HCT116 (cell line): ENCODE measurements around the gene DNAH10. TPM values are rescaled to one million over a fixed set of nuclear protein-coding genes. Genes with fewer than 3 reads are reported as not detected.

Experiments used
- ATAC-seq: fragments of 200-7000 bp; cut with Tn5 transposase; 2 replicates; pipeline ENCODE4 v1.9.1; 2020; ENCODE audit warnings: mild to moderate bottlenecking, moderate library complexity
- BruUV-seq: library from RNA; stranded (reverse); fragments of 400-500 nt; replicated peaks from 2 replicates; lab custom pipeline; 2021; lab: Mats Ljungman, UMichigan
- CTCF ChIA-PET: fragments of 300-600 bp; sonication (Branson Sonifier 250); formaldehyde crosslinking; loops from one replicate; lab custom pipeline; 2021; ENCODE audit warnings: antibody characterized with exemption; lab: Charles Lee
- POLR2A ChIA-PET: fragments of 300-600, 350-600 bp; sonication (Branson Sonifier 250); formaldehyde crosslinking; loops from one replicate; lab custom pipeline; 2021; ENCODE audit warnings: antibody characterized with exemption; lab: Charles Lee
- RAD21 ChIA-PET, 2 experiments: fragments of 300-600 bp; sonication (Branson Sonifier 250); formaldehyde crosslinking; loops; one replicate each; lab custom pipeline; 2023; ENCODE audit warnings: low total read pairs in 2 of 2; ENCODE audit not compliant: uncharacterized antibody in 2 of 2, unreplicated experiment in 2 of 2, low non-redundant PET in 1 of 2; lab: Charles Lee
- DNase-seq: peaks from one replicate; pipeline ENCODE4 v3.0.0-alpha.2; 2010; ENCODE audit warnings: low read depth, low spot score
- H2AFZ ChIP-seq: fragments of 200-600 bp; shearing (Covaris generic), sonication (generic); 2 replicates; pipeline ENCODE4 v1.6.1; 2017; ENCODE audit warnings: low read depth, mixed run types, mixed read lengths, antibody characterized with exemption, low read length; ENCODE audit not compliant: poor library complexity, severe bottlenecking
- H3K27ac ChIP-seq: 2 replicates; pipeline ENCODE4 v1.5.1; 2012; ENCODE audit warnings: low read depth, low read length
- H3K27me3 ChIP-seq: fragments of 200-600 bp; sonication (generic); 2 replicates; pipeline ENCODE4 v1.6.1; 2016; ENCODE audit warnings: mixed run types, low read length, mixed read lengths; ENCODE audit not compliant: insufficient read depth
- H3K36me3 ChIP-seq, 2 experiments: fragments of 200-500 bp in 1 of 2; fragments of 200-600 bp in 1 of 2; sonication (Bioruptor generic) in 1 of 2; sonication (generic) in 1 of 2; 2 replicates each; pipeline versions ENCODE4 v1.5.1 to v1.6.1; 2014 to 2016; ENCODE audit warnings: low read length in 2 of 2, inconsistent platforms in 1 of 2, mixed read lengths in 1 of 2, mixed run types in 1 of 2; ENCODE audit not compliant: insufficient read depth in 2 of 2, control insufficient read depth in 1 of 2
- H3K4me1 ChIP-seq, 2 experiments: fragments of 200-600 bp in 1 of 2; sonication (generic) in 1 of 2; 2 replicates each; pipeline versions ENCODE4 v1.5.1 to v1.6.1; 2012 to 2017; ENCODE audit warnings: low read length in 2 of 2, inconsistent platforms in 1 of 2, mild to moderate bottlenecking in 1 of 2, mixed read lengths in 1 of 2, mixed run types in 1 of 2, moderate library complexity in 1 of 2; ENCODE audit not compliant: insufficient read depth in 2 of 2, control insufficient read depth in 1 of 2
- H3K4me2 ChIP-seq: fragments of 200-600 bp; sonication (generic); 2 replicates; pipeline ENCODE4 v1.6.1; 2017; ENCODE audit warnings: mixed run types, low read length, mixed read lengths
- H3K4me3 ChIP-seq, 2 experiments: fragments of 200-600 bp in 1 of 2; sonication (generic) in 1 of 2; replicated peaks in 1 of 2; 2 replicates each; pipeline ENCODE4 v1.5.1; 2011 to 2016; ENCODE audit warnings: low read length in 2 of 2, control low read depth in 1 of 2, low read depth in 1 of 2, mild to moderate bottlenecking in 1 of 2, mixed read lengths in 1 of 2, mixed run types in 1 of 2
- H3K79me2 ChIP-seq: fragments of 200-600 bp; sonication (generic); 2 replicates; pipeline ENCODE4 v1.6.1; 2017; ENCODE audit warnings: mild to moderate bottlenecking, mixed run types, low read length, moderate library complexity, mixed read lengths; ENCODE audit not compliant: insufficient read depth
- H3K9ac ChIP-seq: fragments of 200-600 bp; sonication (generic); 2 replicates; pipeline ENCODE4 v1.6.1; 2016; ENCODE audit warnings: low read length, mixed read lengths
- H3K9me2 ChIP-seq: fragments of 200-600 bp; sonication (generic), shearing (Covaris generic); 2 replicates; pipeline ENCODE4 v1.6.1; 2017; ENCODE audit warnings: mixed run types, mild to moderate bottlenecking, moderate library complexity; ENCODE audit not compliant: insufficient read depth
- H3K9me3 ChIP-seq, 2 experiments: fragments of 200-500 bp in 1 of 2; fragments of 200-600 bp in 1 of 2; sonication (Bioruptor generic) in 1 of 2; sonication (generic) in 1 of 2; 2 replicates each; pipeline ENCODE4 v1.6.1; 2014 to 2017; ENCODE audit warnings: low read length in 2 of 2, mixed read lengths in 2 of 2, inconsistent platforms in 1 of 2, low read depth in 1 of 2, mild to moderate bottlenecking in 1 of 2, mixed run types in 1 of 2, moderate library complexity in 1 of 2; ENCODE audit not compliant: control insufficient read depth in 1 of 2, insufficient read depth in 1 of 2
- H4K20me1 ChIP-seq: fragments of 200-600 bp; sonication (generic), shearing (Covaris generic); 2 replicates; pipeline ENCODE4 v1.6.1; 2017; ENCODE audit warnings: mixed run types, mild to moderate bottlenecking, moderate library complexity; ENCODE audit not compliant: insufficient read depth
- CBX3 ChIP-seq: IDR thresholded peaks from 2 replicates; pipeline ENCODE4 v1.6.1; 2012; ENCODE audit warnings: low read depth
- CEBPB ChIP-seq: IDR thresholded peaks from 2 replicates; pipeline ENCODE4 v1.6.1; 2012; ENCODE audit warnings: low read depth
- CTCF ChIP-seq, 3 experiments: fragments of 200-600 bp in 1 of 3; sonication (generic) in 1 of 3; IDR thresholded peaks in 2 of 3; conservative IDR thresholded peaks in 1 of 3; 2 replicates each; pipeline ENCODE4 v1.5.1; 2012 to 2017; ENCODE audit warnings: low read depth in 2 of 3, low read length in 2 of 3, antibody characterized with exemption in 1 of 3, borderline replicate concordance in 1 of 3, control low read depth in 1 of 3, mild to moderate bottlenecking in 1 of 3, mixed read lengths in 1 of 3, mixed run types in 1 of 3, moderate library complexity in 1 of 3; ENCODE audit not compliant: insufficient read depth in 1 of 3
- ELF1 ChIP-seq: IDR thresholded peaks from 2 replicates; pipeline ENCODE4 v1.6.1; 2012; ENCODE audit warnings: low read depth, borderline replicate concordance
- EZH2 ChIP-seq: fragments of 200-600 bp; sonication (generic); IDR thresholded peaks from 2 replicates; pipeline ENCODE4 v1.6.1; 2017; ENCODE audit warnings: antibody characterized with exemption, mixed run types
- EZH2phosphoT487 ChIP-seq: fragments of 200-600 bp; IDR thresholded peaks from 2 replicates; pipeline ENCODE4 v1.6.1; 2018; ENCODE audit warnings: antibody characterized with exemption, borderline replicate concordance
- FOSL1 ChIP-seq: IDR thresholded peaks from 2 replicates; pipeline ENCODE4 v1.6.1; 2012; ENCODE audit warnings: low read depth
- JUND ChIP-seq: IDR thresholded peaks from 2 replicates; pipeline ENCODE4 v1.6.1; 2012
- POLR2A ChIP-seq: IDR thresholded peaks from 2 replicates; pipeline ENCODE4 v1.7.0; 2011; ENCODE audit warnings: borderline replicate concordance; ENCODE audit not compliant: insufficient read depth, insufficient read length; ENCODE audit errors: extremely low read depth
- RAD21 ChIP-seq: IDR thresholded peaks from 2 replicates; pipeline ENCODE4 v1.6.1; 2012; ENCODE audit warnings: low read depth, mild to moderate bottlenecking
- REST ChIP-seq: IDR thresholded peaks from 2 replicates; pipeline ENCODE4 v1.6.1; 2012; ENCODE audit warnings: low read depth
- SP1 ChIP-seq: IDR thresholded peaks from 2 replicates; pipeline ENCODE4 v1.6.1; 2012; ENCODE audit warnings: low read depth
- TCF7L2 ChIP-seq: IDR thresholded peaks from 2 replicates; pipeline ENCODE4 v1.7.0; 2011; ENCODE audit warnings: borderline replicate concordance, inconsistent platforms; ENCODE audit not compliant: insufficient read depth, insufficient read length; ENCODE audit errors: extremely low read depth
- YY1 ChIP-seq: IDR thresholded peaks from 2 replicates; pipeline ENCODE4 v1.6.1; 2011; ENCODE audit warnings: low read length, low read depth, moderate library complexity, mild to moderate bottlenecking; ENCODE audit not compliant: insufficient replicate concordance; ENCODE audit errors: extremely low read depth
- ZBTB33 ChIP-seq: IDR thresholded peaks from 2 replicates; pipeline ENCODE4 v1.6.1; 2011; ENCODE audit warnings: mild to moderate bottlenecking, low read length, moderate library complexity; ENCODE audit not compliant: insufficient replicate concordance; ENCODE audit errors: extremely low read depth
- ZFX ChIP-seq: fragments of 450-650 bp; IDR thresholded peaks from 2 replicates; pipeline ENCODE4 v1.6.1; 2017
- intact Hi-C: fragments of 100-400 bp; cut with micrococcal nuclease; formaldehyde crosslinking; loops from 2 replicates; pipeline ENCODE4 v1.10.0; 2022
- total RNA-seq: library from RNA; stranded (reverse); gene quantifications from one replicate; pipeline ENCODE4 v1.2.1, GENCODE V29; 2021; ENCODE audit not compliant: unreplicated experiment

DNAH10 gene
- total RNA-seq, 1 experiment from 2014 or later: 1.3 TPM

- POLR2A ChIA-PET: interaction anchor here (0.6 kb wide), 1 partner anchor 259 kb away, joined by 4 read pairs; the partner anchor contains the start of gene CCDC92
- peaks cover 26% of the 10 kb centered on the region for H3K79me2 ChIP-seq
- H3K4me3 ChIP-seq: peak overlapping the region in 1 of 2 experiments; percentile 88; a peak in 2 of 4 replicates
- RAD21 ChIA-PET: no interaction called here
- H3K4me2 ChIP-seq: peak overlapping the region; percentile 94
- TF ChIP-seq CEBPB (no peak), YY1 (no peak), REST (no peak), ZBTB33 (no peak), TCF7L2 (no peak), RAD21 (no peak), SP1 (no peak), EZH2 (no peak), FOSL1 (no peak), EZH2phosphoT487 (no peak), ELF1 (no peak), CTCF (IDR thresholded peaks at IDR 0.05 in 2 of 3, conservative IDR thresholded peaks at IDR 0.05 in 1 of 3; ENCODE audit: borderline replicate concordance in 1 of 3, insufficient read depth in 1 of 3, low read depth in 2 of 3, low read length in 2 of 3) (no peak), CBX3 (no peak), POLR2A (no peak), ZFX (no peak), JUND (no peak)
- TF ChIP-seq, all 23 proteins: peak for 0
- Histone ChIP-seq H3K9me2 (no peaks in the 10 kb centered on the region), H4K20me1 (no peaks in the 10 kb centered on the region), H3K27me3 (no peaks in the 10 kb centered on the region), H3K4me1 (peaks cover 4 to 23% of the 10 kb centered on the region in 2 experiments; a peak in 3 of 4 replicates), H3K9me3 (no peaks in the 10 kb centered on the region), H2AFZ (no peak overlapping the region), H3K36me3 (peaks cover 0 to 2% of the 10 kb centered on the region in 2 experiments; a peak in 1 of 4 replicates), H3K9ac (peak overlapping the region; percentile 91), H3K27ac (no peak overlapping the region)
- no TSS peak for BruUV-seq
- ATAC-seq (no peak), DNase-seq (no peak)
- CTCF ChIA-PET: no interaction called here
- intact Hi-C loops: no loop called here
Measured at GRCh38 chr12:123713823-123714585, 48.1 kb upstream of the DNAH10 start.
